Midbrain (tissue), 1 donor: Measurements from ENCODE around the gene RNF10.
"Not testable (repeated sequence)": the region's sequence is repeated elsewhere in the genome, so short reads cannot be mapped to it uniquely, and the experiment has no call there.

Source experiments
- DNase-seq: peaks from one replicate; lab custom pipeline; 2025; lab: John Stamatoyannopoulos, UW

Gene RNF10

DNA sequence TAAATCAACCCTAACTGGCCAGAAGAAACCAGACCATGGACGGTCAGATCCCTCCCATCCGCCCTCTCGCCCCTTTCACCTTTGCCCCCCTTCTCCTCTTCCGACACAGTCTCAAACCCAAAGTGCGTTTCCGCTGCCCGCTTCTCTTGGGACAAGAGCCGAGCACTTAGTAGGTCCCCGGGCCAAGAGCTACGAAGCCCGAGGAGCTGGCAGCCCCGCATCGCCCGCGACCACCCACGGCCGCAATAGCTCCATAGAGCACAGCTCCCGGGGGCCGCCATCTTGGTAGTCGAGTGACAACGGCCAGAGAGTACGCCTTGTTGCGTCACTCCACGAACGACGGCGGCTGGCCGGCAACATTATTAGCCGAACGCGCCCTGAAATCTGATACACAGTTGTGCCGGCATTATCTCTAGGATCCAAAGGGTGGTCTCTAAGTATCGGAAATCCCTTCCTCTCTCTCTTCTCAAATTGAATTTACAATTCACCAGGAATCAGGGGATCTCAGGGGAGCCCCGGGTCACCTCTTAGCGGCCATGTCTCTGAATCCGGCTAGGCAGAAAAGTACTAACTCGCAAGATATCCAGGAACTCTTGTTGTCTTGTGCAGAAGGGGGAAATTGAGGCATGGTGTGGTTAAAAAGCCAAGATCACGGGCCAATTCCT, 5.2 kb upstream of the RNF10 start, which contains the start of gene COQ5:
Gene COQ5 (minus strand): TSS at position 298 of the 665 bp plus-strand sequence. CDS start 17 bp downstream, at position 281.
- DNase-seq, result peak; percentile 90

DNA sequence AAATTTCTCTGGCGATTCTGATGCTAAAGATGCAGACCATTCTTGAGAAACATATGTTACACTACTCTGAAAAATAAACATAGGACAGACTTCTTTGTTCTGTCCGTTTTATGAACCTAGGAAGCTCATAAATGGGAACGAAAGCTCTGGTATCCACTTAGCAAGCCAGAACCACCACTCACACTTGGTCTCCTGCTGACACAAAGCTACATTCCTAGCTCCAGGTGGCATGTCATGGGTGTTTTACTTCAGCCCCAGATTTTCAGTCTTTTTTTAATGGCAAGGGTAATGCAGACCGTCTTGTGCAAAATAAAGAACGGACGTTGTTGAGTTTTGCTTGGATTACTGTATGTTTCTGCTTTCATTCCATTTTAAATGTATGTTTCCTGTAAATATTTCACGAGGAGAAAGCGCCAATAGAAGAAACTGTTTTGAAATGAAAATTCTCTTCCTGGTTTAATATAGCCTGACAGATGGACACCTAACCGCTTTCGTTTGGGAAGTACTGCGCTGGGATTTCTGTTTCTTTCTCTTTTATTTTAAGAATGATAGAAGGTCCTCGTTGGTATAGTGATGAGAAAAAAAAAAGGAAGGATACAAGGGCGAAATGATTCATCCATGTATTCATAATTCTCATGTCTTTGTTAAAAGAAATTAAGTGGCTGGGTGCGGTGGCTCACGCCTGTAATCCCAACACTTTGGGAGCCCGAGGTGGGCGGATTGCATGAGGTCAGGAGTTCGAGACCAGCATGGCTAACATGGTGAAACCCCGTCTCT, 4.3 kb upstream of the RNF10 start:
- no peak for DNase-seq

DNA sequence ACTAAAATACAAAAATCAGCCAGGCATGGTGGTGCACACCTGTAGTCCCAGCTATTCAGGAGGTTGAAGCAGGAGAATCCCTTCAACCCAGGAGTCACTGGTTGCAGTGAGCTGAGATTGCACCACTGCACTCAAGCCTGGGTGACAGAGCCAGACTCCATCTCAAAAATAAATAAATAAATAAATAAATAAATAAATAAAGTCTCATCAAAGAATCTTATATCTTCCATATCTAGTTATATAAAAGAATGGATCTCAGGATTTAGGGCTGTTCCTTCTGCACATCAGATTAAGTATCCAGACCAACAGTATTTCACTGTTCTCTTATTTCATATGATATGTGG, 3.8 kb upstream of the RNF10 start:
- DNase-seq, result not testable (repeated sequence)

DNA sequence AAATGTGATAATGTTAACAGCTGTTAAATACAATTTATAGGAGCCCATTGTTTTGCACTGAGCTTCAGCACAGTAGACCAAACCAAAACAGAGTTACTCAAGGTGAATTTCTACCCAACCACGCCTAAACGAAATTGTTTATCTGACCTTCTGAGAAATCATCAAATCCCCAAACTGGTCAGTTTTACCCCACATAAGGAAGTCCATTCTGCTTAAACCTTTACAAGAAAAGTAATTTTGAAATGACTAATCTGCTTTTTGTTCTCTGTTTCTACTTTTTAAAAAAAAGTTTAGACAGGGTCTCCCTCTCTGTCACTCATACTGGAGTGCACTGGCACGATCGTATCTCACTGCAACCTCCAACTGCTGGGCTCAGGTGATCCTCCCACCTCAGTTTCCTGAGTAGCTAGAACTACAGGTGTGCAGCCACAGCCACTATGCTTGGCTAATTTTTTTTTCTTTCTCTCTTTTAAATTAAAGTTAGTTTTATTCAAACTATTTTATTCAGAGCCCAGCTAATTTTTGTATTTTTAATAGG, 1.4 kb upstream of the RNF10 start:
- DNase-seq, result no peak

DNA sequence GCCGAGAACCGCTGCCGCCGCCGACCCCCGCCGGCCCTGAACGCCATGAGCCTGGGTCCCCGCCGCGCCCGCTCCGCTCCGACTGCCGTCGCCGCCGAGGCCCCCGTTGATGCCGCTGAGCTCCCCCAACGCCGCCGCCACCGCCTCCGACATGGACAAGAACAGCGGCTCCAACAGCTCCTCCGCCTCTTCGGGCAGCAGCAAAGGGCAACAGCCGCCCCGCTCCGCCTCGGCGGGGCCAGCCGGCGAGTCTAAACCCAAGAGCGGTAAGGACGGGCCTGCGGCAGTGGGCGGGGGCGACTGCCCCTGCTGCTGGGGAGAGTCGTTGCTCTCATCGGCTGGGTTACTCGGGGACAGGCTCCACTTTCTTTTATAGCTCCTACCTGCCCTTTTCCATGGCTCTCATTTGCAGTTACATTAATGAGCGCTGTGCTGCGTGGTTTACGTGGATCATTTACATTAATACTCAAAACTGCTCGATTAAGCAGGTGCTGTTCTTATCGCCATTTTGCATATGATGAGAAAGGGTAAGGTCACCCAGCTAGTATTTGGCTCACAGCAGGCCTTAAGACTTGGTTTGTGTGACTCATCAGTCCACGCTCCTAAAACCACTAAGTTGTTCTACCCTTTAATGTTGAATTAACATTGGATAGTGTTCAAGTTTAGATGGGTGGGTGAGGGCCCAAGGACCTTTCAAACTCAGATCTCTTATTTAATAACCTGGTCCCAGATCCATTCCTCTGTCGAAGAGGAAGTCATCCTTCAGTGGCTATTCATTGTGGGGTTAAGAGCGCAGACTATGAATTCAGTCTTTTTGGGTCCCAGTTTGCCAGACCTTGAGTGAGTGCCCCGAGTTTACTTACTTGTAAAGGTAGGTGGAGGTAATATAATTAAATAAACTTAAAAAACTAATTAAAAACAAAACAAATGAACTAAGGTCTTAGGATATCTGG, 823 bp downstream of the RNF10 start:
- no peak for DNase-seq

DNA sequence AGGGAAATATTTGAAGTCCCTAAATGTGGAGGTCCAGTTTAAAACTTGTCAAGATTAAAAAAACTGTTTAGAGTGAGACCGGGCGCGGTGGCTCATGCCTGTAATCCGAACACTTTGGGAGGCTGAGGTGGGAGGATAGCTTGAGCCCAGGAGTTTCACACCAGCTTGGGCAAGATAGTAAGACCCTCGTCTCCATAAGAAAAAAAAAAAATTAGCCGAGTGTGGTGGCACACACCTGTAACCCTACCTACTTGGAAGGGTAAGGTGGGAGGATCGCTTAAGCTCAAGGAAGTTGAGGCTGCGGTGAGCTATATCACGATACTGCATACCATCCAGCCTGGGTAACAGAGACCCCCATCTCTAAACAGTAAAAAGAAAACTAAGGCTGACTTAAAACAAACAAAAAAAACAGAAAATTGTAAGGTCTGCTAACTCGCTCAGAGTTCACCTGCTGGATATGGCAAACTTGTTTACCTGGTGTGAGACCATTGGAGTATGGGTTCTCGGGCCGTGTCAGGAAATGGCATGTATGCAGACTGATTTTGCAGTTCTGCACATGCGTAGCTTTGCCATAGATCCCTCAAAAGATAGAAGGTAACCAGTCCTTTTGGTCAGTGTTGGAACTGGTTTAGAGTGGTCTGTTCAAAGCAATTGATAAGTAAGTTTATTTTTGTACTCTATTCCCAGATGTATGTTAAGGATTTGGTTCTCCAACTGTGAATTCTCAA, 2.1 kb downstream of the RNF10 start:
- DNase-seq, result no peak

DNA sequence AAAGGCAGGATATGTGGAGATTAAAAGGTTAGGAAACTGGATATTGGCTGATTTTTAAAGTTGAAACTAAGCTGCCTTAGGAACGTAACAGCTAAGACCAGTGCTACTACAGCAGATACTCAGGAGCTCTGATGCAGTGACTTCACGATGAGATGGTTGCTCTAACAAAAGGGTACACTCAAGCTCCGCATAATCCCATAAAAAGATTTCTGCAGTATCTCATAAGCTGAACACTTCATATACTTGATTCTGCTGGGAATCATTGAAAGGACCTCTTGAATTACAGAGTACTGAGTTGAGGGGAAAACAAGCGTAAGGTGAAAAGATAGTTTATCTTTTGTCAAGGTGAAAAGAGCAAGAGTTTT, 3.7 kb downstream of the RNF10 start:
- DNase-seq, result no peak

DNA sequence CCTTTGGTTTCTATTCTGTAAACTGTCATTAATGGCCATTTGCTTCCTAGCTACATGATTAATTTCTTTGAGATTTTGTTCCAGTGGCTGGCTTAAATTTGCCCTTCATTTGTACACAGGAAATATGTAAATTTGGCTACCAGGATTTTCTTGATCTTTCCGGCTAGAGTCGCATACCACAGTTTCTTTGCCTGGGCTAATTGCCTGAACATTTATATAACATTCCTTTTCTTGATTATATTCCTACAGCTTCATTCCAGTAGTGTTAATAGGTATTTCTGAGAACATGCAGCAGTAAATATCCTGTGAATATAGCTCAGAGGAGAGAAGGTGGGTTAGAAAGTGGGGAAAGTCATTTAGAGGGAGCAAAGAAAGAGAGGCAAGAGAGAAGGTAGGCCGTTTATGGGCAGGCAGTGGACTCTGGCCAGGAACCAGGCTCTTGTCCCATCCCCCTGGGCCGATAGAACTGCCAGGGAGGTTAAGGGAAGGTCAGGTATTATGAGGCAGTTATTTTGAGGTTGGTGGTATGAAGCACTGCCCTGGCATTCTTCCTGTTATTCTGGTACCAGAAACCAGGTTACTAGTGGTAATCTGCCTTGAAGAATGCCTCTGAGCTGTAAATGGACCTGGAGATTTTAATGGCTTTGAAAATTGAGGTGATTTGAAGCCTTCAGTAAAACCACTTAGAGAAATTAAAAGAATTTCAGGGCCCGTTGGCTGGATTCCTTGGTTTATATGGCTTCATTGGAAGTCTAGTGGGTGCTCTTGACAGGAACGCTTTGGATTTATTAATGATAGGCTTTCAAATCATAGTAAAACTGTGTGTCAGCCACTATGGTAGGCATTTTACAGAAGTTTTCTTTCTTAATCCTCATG, 4.4 kb downstream of the RNF10 start:
- no peak for DNase-seq

DNA sequence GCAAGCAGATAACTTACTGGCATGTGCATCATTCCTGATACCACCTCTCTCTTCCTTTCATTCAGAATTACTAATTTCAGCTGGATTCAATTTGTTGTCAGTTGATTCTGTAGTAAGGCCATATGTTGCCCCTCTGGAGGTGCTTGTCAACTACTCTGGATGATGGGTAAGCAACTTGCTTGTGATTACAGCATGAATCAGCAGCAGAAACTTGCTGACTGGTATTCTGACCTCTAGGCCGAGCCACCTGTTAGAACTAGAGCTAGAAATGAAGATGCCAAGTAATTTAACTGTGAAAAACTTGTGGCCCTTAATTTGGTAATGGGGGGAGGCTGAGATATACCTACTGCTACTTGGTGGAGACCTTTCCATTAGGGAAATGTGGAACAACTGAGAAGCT, 5.1 kb downstream of the RNF10 start:
- DNase-seq, result no peak

DNA sequence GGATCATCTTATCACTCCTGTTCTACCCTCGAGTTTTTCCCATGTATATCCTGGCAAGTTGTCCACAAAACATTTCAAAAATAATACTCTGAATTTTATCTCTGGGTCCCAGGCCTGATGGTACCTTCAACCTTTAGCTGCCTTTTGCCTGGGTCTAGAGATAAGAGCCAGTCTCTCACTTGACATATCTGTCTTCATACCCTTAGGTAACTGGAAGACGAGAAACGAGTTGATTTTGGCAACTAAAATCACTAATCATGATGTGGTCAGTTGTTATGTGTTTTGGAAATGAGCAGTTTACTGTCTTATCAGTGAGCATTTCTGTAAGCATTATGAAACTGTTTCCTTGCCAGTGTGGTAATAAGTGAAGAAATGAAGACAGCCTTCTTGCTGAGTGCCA, 6.3 kb downstream of the RNF10 start:
- DNase-seq, result no peak

DNA sequence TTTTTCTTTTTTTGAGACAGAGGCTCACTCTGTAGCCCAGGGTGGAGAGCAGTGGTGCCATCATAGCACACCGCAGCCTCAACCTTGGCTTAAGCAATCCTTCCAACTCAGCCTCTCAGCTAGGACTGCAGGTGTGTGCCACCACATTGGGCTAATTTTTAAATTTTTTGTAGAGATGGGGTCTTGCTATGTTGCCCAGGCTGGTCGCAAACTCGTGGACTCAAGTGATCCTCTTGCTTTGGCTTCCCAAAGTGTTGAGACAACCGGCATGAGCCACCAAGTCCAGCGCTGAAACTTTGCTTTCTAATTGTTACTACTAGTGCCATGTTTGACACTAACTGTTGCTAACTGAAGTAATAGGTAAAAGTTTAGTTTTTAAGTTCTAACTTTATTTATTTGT, 8.0 kb downstream of the RNF10 start:
- DNase-seq, result no peak

DNA sequence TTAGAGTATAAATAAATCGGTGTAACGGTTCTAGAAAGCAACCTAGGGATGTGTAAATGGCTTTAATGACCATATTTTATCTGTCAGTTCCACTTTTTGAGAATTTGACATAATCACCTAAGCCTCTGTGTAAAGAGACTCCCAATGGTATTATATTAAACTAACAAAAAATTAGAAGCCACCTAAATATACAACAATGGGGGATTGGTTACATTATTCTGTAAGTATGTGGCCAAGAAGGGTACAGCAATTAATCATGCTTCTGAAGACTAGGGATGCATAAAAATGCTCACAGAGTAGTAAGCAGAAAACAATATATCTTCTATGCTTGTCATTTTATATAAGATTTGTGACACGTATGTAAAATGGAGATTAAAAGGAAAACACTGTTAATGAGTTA, 10.5 kb downstream of the RNF10 start:
- DNase-seq, result no peak

DNA sequence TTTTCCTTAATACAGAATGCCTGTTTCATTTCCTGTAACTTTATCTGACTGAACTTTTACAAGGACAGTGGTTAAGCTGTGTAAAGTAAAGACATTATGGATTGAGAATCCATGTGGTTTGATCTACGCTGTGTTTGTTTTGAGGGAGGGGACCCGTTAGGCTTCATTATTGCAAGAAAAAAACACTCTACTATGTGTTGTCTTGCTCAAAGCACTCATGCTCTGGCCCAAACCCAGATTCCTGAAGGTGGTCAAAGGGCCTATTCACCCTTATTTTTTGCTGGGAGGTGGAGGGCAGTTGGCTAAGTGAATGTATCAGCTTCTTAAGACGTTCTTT, 11.9 kb downstream of the RNF10 start:
- DNase-seq, result no peak

DNA sequence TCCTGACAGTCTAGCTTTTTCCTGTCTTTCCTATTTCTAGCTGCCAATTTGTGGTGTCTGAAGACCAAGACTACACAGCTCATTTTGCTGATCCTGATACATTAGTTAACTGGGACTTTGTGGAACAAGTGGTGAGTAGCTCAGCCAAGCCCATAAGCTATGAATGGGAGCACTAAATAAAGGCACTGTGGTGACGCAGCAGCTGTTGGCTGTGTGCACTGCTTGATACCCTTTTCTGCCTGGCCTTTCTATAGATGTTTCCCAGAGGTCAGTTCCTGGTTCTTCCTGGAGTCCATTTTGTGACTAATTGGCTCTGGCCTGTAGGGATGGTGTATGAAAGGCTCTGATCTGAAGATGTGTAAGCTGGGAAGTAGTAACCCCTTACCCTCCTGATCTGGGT, 20.5 kb downstream of the RNF10 start:
- DNase-seq, result no peak

DNA sequence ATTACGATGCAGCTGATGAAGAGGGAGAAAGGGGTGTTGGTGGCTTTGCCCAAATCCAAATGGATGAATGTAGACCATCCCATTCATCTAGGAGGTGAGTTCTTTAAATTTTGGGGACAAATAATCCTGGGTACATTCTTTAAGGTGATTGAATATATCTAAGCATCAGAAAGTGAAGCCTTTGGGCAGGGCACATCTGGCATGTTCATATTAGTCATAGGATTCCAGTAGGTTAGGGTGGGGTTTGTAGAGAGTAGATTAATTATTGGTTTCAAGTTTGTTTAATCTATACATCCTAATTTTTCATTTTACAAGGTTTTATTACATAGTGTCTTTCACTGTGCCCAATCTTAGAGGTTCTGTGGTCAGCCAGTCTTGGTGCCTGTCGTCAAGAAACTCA, 23.4 kb downstream of the RNF10 start:
- DNase-seq, result no peak

DNA sequence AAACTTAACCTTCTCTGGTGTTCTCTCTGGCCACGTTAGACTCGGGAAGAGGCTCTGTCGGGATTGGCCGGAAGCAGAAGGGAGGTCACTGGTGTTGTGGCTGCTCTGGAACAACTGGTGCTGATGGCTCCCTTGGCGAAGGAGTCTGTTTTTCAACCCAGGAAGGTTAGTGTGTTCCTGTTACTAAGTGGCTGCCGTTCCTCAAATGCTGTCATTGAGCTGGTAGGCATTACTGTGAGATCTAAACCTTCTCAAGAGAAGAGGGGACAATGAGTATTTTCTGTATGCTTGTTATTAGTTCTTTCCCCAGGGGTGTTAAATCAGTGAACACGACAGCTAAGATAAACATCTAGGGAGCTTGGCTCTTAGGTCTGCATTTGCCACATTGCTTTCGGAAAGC, 28.8 kb downstream of the RNF10 start:
- no peak for DNase-seq

DNA sequence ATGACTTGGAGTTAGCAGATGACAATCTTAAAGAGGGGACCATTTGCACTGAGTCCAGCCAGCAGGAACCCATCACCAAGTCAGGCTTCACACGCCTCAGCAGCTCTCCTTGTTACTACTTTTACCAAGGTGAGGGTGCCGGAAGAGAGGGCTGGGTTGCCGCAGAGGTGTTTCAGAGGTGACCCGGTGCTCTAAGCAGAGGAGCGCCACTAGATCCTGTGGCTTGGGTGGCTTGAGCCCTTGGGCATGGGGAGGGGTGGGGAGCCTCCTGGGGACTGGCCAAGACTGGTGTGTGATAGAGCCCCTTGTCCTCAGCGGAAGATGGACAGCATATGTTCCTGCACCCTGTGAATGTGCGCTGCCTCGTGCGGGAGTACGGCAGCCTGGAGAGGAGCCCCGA, 29.3 kb downstream of the RNF10 start:
- DNase-seq, result no peak

DNA sequence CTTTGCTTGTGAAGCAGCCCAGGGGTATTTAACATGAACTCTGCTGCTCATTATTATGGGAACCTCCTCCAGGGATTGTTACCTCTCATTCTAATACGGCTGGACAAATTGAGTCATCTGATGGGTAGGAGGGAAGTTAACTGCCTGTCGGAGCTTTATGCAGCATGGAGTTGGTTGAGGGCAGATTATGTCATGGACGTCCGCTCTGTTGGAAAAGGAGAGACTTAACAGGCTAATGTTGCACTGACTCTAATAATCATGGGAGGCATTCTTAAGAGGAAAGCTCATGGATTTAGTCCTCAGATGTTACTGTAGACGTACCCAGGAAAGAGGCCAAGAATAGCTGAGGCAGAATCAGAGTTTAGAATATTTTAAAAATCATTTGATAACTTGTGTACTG, 37.1 kb downstream of the RNF10 start:
- DNase-seq, result no peak

DNA sequence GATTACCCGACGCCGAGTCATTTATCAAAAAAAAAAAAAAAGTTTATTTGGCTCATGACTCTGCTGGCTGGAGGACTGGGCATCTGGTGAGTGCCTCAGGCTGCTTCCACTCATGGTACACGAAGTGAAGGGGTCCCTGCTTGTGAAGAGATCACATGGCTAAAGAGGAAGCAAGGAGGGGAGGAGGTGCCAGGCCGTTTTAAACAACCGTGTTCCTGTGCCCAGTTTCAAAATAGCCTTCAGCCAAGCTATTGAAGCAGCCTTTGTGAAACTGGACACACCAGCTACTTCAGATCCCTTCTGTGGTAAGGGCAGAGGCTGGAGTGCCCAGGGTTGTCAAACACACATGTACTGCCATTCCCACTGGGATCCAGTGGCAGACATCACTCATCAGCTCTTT, 39.4 kb downstream of the RNF10 start:
- DNase-seq, result no peak

DNA sequence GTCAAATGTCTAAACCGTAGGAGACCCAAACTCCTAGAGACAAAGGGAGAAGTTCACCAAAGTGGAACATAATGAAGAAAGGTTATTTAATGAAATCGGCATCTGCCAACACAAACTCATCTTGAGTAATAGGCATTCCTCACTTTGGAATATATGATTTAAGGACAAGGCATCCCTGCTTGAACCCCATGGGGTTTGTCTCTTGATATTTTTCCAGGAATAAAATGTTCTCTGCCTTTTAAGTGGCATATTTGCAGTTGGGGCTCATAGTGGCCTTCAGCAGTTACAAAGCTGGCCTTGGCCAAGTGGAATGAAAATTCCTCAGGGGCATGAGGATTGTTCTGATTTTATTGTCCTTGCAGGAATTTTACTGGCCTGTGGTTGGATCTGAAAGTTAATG, 40.0 kb downstream of the RNF10 start:
- DNase-seq, result no peak

DNA sequence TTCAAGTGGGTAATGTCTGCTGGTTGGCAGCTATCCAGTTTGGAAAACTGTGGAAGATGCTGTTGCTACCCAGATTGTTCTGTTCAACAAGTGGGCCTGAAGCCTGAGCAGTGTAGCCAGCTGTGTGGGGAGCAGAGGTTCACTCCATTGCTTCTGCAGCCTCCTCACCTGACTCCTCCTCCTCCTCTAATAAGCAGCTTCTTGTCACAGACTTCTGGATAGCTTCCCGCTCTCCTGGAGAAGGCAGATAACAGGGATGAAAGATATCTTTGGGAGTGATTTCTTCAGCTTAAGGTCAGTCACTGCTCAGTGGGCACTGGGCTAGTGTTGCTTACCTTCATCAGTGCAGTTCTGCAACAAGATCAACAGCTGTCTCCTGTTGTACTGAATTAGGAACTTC, 45.0 kb downstream of the RNF10 start:
- no peak for DNase-seq
